Nucleus accumbens (tissue), 56 donors: ENCODE data around the gene CLN6.
"Not testable (repeated sequence)": the region's sequence is repeated elsewhere in the genome, so short reads cannot be mapped to it uniquely, and the experiment has no call there.

Source experiments
- DNase-seq, 56 donors: peaks; one replicate each; lab custom pipeline; 2025; lab: John Stamatoyannopoulos, UW

Gene CLN6

GRCh38 chr15:68224546-68225250 is 4.8 kb downstream of the CLN6 start:
- DNase-seq = no peak

DNA sequence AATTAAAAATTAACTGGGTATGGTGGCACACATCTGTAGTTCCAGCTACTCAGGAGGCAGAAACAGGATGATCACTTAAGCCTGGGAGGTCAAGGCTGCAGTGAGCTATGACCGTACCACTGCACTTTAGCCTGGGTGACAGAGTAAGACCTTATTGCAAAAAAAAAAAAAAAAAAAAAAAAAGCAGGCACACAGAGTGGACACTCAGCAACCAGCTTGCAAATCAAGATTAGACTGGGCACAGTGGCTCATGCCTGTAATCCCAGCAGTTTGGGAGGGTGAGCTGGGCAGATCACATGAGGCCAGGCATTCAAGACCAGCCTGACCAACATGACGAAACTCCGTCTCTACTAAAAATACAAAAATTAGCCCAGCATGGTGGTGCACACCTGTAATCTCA is 5.4 kb downstream of the CLN6 start:
- DNase-seq = no peak

DNA sequence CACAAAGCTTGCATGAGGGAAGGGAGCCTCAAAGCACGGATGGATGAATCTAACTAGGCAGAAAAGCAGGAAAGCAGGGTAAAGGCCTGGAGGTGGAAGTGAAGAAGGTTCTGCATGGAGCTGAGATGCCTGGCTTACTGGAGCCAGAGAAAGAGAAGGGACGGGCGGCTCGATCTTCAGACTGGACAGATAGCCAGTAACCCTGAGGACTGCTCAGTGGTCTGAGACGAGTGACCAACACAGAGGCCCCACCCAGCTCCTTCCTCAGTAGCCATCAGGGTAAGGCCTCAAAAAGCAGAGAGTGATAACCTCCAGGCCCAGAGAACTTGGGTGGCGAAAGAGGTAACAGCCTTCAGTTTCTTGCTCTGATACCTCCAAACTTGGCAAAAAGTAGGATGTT is 6.4 kb downstream of the CLN6 start:
- DNase-seq = no peak

GRCh38 chr15:68222432-68222743 is 7.1 kb downstream of the CLN6 start:
- not testable (repeated sequence) for DNase-seq

- not testable (repeated sequence) for DNase-seq
Measured at GRCh38 chr15:68221530-68222431, 7.7 kb downstream of the CLN6 start.

GRCh38 chr15:68220967-68221366 is 8.6 kb downstream of the CLN6 start:
- no peak for DNase-seq

- DNase-seq = no peak
Measured at GRCh38 chr15:68220489-68220888, 9.0 kb downstream of the CLN6 start.

DNA sequence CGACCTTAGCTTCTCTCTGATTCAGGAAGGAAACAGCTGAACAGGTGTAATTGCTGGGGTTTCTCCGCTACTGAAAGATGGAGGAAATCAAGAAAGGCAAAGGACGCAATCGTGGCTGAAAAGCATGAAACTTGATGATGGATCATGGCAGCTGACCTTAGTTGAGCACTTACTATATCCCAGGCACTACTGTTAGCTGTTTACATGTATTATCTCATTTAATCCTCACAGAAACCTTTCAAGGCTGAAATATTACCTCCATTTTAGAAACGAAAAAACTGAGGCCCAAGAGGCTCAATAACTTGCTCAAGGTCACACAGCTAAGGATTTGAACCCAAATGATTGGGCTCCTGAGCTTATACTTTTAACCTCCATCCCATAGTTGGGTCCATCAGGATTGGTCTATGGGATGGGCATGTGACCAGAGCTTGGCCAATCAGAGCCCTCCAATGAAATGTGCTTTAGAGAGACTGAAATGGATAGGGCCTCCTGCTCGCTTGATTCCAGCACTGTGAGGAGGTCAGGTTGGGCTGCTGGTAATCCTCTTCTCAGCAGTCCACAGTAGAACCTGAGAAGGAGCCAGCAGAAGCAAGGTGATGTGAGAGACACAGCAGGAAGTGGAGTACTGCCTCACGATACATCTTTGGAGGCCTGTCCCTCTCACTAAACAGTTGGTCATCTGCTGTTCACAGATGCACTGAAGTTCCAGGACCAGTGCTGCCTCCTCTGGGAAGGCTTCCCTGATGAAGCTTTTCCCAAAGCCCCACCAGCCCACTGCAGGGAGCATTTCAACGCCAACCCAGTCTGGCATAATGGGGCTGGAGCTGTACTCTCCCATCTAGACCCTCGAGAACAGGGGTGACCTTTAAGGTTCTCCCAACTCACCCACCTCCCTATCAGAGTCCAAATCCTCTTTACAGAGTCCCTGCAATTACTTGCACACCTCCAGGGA is 10.4 kb downstream of the CLN6 start:
- DNase-seq = no peak

DNA sequence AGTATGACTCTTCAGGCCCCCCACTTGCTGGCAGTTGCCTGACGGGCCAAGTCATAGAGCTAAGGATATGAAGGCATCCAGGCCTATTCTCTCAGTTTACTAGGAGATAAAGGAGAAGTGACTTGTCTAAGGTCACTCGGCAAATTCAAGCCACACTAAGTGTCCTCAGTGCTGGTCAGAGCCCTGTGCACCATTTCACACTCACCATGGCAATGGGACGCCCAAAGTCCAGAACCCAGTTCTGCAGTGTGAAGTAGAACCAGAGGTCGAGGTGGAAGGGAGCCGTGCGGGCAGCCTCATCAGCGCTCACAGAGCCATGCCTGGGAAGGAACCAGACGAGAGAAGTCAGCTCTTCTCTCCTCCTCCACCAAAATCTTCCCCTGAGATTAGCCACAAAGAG is 11.2 kb downstream of the CLN6 start:
- DNase-seq = no peak

- DNase-seq = no peak
Measured at GRCh38 chr15:68217341-68217740, 12.2 kb downstream of the CLN6 start.

DNA sequence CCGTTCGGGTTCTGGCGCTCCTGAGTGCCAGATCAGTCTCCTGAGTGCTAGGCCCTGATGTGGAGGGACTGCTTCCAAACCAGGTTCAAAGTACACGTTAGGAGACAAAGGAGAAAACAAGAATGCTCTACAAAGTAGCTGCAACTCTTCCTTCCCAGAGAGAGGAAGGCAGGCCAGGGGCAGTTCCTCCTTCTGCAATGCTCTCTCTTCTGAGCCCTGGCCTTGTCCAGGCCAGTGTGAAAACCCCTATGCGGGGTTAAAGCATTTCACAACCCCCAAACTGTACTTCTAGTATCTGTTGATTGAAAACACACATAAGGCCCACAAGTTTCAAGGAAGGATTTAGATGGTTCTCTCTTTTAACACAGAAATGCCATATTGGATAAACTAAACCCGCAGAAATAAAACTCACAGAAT is 14.7 kb downstream of the CLN6 start:
- DNase-seq = no peak

DNA sequence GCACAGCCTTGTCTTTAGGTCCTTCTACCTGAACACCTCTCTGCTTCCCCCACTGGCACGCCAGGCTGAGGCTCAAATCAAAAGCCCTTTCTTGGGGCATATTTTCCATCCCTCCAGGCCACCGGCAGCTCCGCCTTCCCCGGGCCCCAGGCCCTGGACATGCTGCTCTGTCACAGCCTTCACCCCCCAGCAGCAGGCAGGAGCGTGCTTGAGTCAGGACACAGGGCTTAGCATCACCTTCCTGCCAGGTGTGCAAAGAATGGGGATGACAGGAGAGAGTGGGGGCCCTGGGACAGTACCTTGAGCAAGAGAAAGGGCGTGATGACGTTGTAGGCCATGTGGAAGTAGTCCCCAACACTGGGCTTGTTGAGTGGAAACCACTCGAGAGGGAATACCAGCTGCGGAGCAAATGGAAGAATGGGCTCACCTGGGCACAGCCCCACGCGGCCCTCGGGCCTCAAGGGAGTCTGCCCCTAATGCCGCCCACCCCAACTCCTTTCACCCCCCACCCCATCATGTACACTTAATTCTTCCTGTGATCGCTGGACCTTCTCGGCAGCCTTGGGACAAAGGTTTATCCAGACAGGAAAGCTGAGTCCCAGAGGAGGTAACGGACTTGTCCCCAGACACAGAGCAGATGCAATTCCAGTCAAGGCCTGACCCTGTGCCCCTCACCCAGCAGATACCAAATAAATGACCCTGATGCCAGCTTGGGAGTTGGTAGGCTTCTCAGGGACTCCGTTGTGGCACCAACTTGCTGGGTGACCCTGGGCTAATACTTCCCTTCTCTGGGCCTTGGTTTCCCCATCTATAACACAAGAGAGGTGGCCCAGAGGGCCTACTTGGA is 15.3 kb downstream of the CLN6 start:
- DNase-seq = no peak

DNA sequence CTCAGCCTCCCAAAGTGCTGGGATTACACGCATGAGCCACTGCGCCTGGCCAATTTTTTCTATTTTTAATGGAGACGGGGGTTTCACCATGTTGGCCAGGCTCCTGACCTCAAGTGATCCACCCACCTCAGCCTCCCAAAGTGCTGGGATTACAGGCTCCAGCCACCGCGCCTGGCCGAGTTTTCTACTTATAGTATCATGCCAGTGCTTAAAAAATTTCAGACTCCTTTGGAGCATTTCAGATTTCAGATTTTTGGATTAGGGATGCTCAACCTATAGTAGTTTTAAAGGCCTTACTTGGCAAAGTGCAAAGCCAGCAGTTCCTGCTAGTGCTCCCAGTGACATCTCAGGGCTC is 16.1 kb downstream of the CLN6 start:
- DNase-seq = not testable (repeated sequence)

DNA sequence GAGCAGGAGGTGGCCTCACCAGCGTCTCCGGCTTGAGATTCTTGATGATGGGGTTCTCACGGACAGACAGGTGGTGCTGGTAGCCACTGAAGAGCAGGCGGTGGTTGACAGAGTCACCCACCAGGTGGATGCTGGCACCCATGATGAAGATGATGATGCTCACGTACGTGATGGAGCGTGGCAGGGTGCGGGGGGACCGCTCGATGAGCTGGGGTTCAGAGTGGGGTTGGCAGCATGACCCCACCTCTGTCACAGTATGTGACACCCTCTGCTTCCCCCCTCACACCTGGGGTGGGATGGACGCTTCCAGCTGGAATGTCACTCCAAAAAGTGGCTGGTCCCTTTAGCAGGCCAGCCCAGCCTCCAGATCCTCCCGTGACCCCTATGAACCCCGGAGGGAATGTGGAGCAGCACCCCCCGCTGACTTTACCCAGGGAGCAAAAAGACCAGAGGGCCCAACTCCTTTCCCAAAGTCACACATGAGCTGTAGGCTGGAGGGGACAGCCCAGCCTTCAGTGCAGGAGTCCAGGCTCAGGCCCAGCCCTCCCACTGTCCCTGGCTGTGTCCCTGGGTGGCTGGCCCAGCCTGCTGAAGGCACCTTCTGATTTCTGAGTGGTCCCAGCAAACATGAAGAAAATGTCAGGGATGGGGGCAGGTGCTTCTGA is 17.7 kb downstream of the CLN6 start:
- DNase-seq = no peak

- DNase-seq = peak in 54 of 56 donors; percentile 21 to 93 (median 76)
Measured at GRCh38 chr15:68210821-68211655, 18.5 kb downstream of the CLN6 start.

DNA sequence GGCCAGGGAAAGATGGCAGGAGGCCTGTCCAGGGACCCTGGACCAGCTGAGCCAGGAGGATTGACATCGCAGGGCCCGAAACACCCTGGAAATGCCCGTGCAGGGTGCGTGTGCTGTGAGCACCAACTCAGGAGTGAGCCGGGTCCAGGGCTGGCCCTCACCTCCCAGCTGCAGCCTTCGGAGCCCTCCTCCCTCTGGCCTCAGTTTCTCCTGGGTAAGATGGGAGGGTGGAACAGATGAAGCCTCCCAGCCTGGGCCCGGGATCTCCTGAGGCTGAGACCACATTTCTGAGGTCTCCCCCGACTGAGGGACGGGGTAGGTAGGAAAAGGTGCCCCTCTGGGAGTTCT is 19.1 kb downstream of the CLN6 start:
- no peak for DNase-seq

DNA sequence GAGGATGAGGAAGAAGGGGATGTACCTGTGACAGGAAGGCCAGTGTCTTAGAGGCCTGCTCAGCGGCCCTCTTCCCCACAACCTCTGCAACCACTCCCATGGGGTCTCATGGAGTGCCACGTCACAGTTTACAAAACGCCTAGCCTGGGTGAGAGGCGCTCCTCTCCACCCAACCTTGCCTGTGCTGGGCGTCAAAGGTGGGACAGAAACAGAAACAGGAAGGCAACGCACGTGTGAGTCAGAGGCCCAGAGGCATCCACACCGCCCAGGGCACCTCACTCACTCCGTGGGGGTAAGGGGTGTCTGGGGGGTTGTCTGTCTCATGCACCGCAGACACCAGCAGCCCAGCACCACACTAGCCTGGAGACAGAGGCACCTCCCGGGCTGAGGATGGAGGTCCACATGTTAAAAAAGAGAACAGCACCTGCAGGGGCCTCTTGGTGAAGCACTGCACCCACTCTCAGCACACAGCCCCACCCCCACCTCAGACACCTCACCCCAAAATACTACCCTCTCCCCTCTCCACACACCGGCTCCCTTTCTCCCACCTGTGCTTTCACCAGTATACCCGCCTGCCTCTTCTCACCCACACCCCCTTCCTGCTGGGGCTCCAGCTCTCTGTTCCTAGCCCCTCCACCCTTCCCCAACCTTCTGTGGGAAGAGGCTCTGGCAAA is 19.7 kb downstream of the CLN6 start:
- no peak for DNase-seq

GRCh38 chr15:68209272-68209671 is 20.3 kb downstream of the CLN6 start:
- DNase-seq = no peak
